B cell (primary cell): ENCODE data around the gene RPA1. TPM values are rescaled to one million over a fixed set of nuclear protein-coding genes. Genes with fewer than 3 reads are reported as not detected.

Experiments used
- ATAC-seq: fragments of 200-7000 bp; cut with Tn5 transposase; one replicate; pipeline ENCODE4 v1.10.0; 2021; ENCODE audit warnings: low read depth, mild to moderate bottlenecking, moderate number of reproducible peaks, moderate library complexity
- CTCF ChIA-PET: fragments of 350-600 bp; sonication (Branson Sonifier 250); formaldehyde crosslinking; loops from one replicate; lab custom pipeline; 2021; ENCODE audit warnings: antibody characterized with exemption, inconsistent platforms; lab: Charles Lee
- POLR2A ChIA-PET: fragments of 350-600 bp; sonication (Branson Sonifier 250); formaldehyde crosslinking; loops from one replicate; lab custom pipeline; 2021; ENCODE audit warnings: antibody characterized with exemption; lab: Charles Lee
- DNase-seq: peaks from one replicate; pipeline ENCODE4 v3.0.0; 2013
- H2AFZ ChIP-seq: 2 replicates; pipeline ENCODE4 v1.6.1; 2012; ENCODE audit warnings: mild to moderate bottlenecking, low read depth, low read length; ENCODE audit not compliant: insufficient read depth, poor library complexity, severe bottlenecking
- H3K27ac ChIP-seq, 2 donors: 1 replicate in 1 of 2; 2 replicates in 1 of 2; pipeline ENCODE4 v1.5.1; 2012 to 2013; ENCODE audit warnings: low read length in 2 of 2, mild to moderate bottlenecking in 2 of 2, moderate library complexity in 1 of 2
- H3K27me3 ChIP-seq, 4 experiments: fragments of 200-600 bp in 1 of 4; sonication (generic) in 1 of 4; replicated peaks in 1 of 4; 1 replicate in 2 of 4; 2 replicates in 2 of 4; pipeline versions ENCODE4 v1.6.1 to v1.7.0; 2013 to 2016; ENCODE audit warnings: low read length in 3 of 4, mild to moderate bottlenecking in 2 of 4, mixed read lengths in 1 of 4, moderate library complexity in 1 of 4; ENCODE audit not compliant: insufficient read depth in 4 of 4, control insufficient read depth in 3 of 4; ENCODE audit errors: control extremely low read depth in 1 of 4
- H3K36me3 ChIP-seq, 2 experiments: replicated peaks in 1 of 2; 1 replicate in 1 of 2; 2 replicates in 1 of 2; pipeline versions ENCODE4 v1.6.1 to v1.7.1; 2013; ENCODE audit warnings: low read length in 1 of 2; ENCODE audit not compliant: insufficient read depth in 2 of 2, control insufficient read depth in 1 of 2; ENCODE audit errors: control extremely low read depth in 1 of 2, extremely low read depth in 1 of 2
- H3K4me1 ChIP-seq, 2 donors: fragments of 200-600 bp in 1 of 2; sonication (generic) in 1 of 2; 1 replicate in 1 of 2; 2 replicates in 1 of 2; pipeline versions ENCODE4 v1.5.1 to v1.6.1; 2013 to 2017; ENCODE audit warnings: low read length in 2 of 2; ENCODE audit not compliant: control insufficient read depth in 2 of 2, insufficient read depth in 2 of 2
- H3K4me2 ChIP-seq: replicated peaks from 2 replicates; pipeline ENCODE3; 2012; ENCODE audit warnings: mild to moderate bottlenecking, low read depth, low read length; ENCODE audit not compliant: poor library complexity, severe bottlenecking
- H3K4me3 ChIP-seq, 5 experiments: fragments of 200-600 bp in 1 of 5; sonication (generic) in 1 of 5; 1 replicate in 3 of 5; 2 replicates in 2 of 5; pipeline versions ENCODE4 v1.5.1 to v1.7.0; 2011 to 2016; ENCODE audit warnings: low read length in 4 of 5, mild to moderate bottlenecking in 4 of 5, low read depth in 2 of 5, control low read depth in 1 of 5, moderate library complexity in 1 of 5; ENCODE audit not compliant: insufficient read depth in 1 of 5; ENCODE audit errors: control extremely low read depth in 1 of 5, extremely low read depth in 1 of 5
- H3K79me2 ChIP-seq: fragments of 200-600 bp; sonication (generic); one replicate; pipeline ENCODE4 v1.6.0; 2016; ENCODE audit warnings: low read length; ENCODE audit not compliant: control insufficient read depth, insufficient read depth
- H3K9ac ChIP-seq: fragments of 200-600 bp; sonication (generic); 2 replicates; pipeline ENCODE4 v1.6.1; 2017; ENCODE audit warnings: mild to moderate bottlenecking, low read length, moderate library complexity
- H3K9me3 ChIP-seq, 3 donors: one replicate each; pipeline versions ENCODE4 v1.6.1 to v1.7.1; 2013; ENCODE audit warnings: low read length in 2 of 3; ENCODE audit not compliant: control insufficient read depth in 2 of 3, insufficient read depth in 1 of 3; ENCODE audit errors: control extremely low read depth in 1 of 3
- H4K20me1 ChIP-seq: 2 replicates; pipeline ENCODE4 v1.6.0; 2012; ENCODE audit warnings: mild to moderate bottlenecking, low read length; ENCODE audit not compliant: insufficient read depth, control insufficient read depth, poor library complexity, severe bottlenecking
- H3K27ac Mint-ChIP-seq: one replicate; pipeline ENCODE4 v1.8.0; 2021; ENCODE audit warnings: mixed read lengths
- H3K27me3 Mint-ChIP-seq: one replicate; pipeline ENCODE4 v1.8.0; 2021; ENCODE audit warnings: mixed read lengths
- H3K4me1 Mint-ChIP-seq: one replicate; pipeline ENCODE4 v1.8.0; 2021; ENCODE audit warnings: mixed read lengths
- H3K4me3 Mint-ChIP-seq: one replicate; pipeline ENCODE4 v1.8.0; 2021; ENCODE audit warnings: mixed read lengths
- H3K9me3 Mint-ChIP-seq: one replicate; pipeline ENCODE4 v1.8.0; 2022; ENCODE audit warnings: mixed read lengths; ENCODE audit not compliant: insufficient read depth
- CTCF ChIP-seq: fragments of 200-600 bp; IDR thresholded peaks from one replicate; pipeline ENCODE4 v1.8.0; 2022; ENCODE audit warnings: antibody characterized with exemption, mild to moderate bottlenecking
- EZH2 ChIP-seq: IDR thresholded peaks from 2 replicates; pipeline ENCODE4 v1.6.1; 2012; ENCODE audit warnings: borderline replicate concordance, low read depth, mild to moderate bottlenecking, moderate library complexity, low read length; ENCODE audit not compliant: insufficient read depth, poor library complexity, severe bottlenecking
- WGBS: methylation state at CpG from one replicate; pipeline ENCODE4 v1.1.5; 2013; ENCODE audit warnings: missing lambda C conversion rate; ENCODE audit not compliant: insufficient coverage; 5-methylcytosine and 5-hydroxymethylcytosine counted together
- intact Hi-C: fragments of 100-400 bp; cut with micrococcal nuclease; formaldehyde crosslinking; loops from one replicate; pipeline ENCODE4 v1.10.0; 2022
- polyA plus RNA-seq: library from polyadenylated mRNA; depleted of rRNA; stranded (reverse); fragments of >200 nt; gene quantifications from 2 replicates; pipeline ENCODE4 v1.2.3, GENCODE V29; 2012
- total RNA-seq, 2 donors: library from RNA; stranded (reverse); fragments of 120-200 nt in 1 of 2; gene quantifications; 1 replicate in 1 of 2; 2 replicates in 1 of 2; pipeline versions ENCODE4 v1.2.3 to v1.2.4, GENCODE V29; 2013 to 2022

RPA1 gene
- total and polyA plus RNA-seq, 2 donors (not counting 1 experiment from before 2014, with no cell fraction given) = 27.0 to 94.5 TPM

- H3K4me1 ChIP-seq = no peaks in the 10 kb centered on the region
- Mint-ChIP-seq H3K4me1 (no peaks in the 10 kb centered on the region), H3K27ac (no peak overlapping the region), H3K27me3 (no peaks in the 10 kb centered on the region), H3K4me3 (no peak overlapping the region), H3K9me3 (no peaks in the 10 kb centered on the region)
- no peaks in the 10 kb centered on the region for H3K27me3 ChIP-seq
- no peaks in the 10 kb centered on the region for H4K20me1 ChIP-seq
- intact Hi-C loops = no loop called here
- H3K4me3 ChIP-seq = no peak overlapping the region
- H3K4me2 ChIP-seq = no peak overlapping the region
- H3K79me2 ChIP-seq = peaks cover 11% of the 10 kb centered on the region
- ChIA-PET POLR2A (no interaction called here), CTCF (interaction anchor here (0.7 to 1.6 kb wide), 5 partner anchors 84 to 476 kb away, joined by 3 to 5 read pairs (median 4); no protein-coding TSS in a partner anchor)
- no peak overlapping the region for H3K9ac ChIP-seq
- ATAC-seq = no peak
- no peaks in the 10 kb centered on the region for H3K9me3 ChIP-seq
- TF ChIP-seq EZH2 (no peak), CTCF (no peak)
- no peak for DNase-seq
- H3K36me3 ChIP-seq = peaks cover 0 to 10% of the 10 kb centered on the region in 2 experiments
- no peak overlapping the region for H2AFZ ChIP-seq
- WGBS = 93% methylated on average over 7 of the region's 8 CpGs
- H3K27ac ChIP-seq = no peak overlapping the region
Measured at GRCh38 chr17:1868090-1868489, 38.3 kb downstream of the RPA1 start.

DNA sequence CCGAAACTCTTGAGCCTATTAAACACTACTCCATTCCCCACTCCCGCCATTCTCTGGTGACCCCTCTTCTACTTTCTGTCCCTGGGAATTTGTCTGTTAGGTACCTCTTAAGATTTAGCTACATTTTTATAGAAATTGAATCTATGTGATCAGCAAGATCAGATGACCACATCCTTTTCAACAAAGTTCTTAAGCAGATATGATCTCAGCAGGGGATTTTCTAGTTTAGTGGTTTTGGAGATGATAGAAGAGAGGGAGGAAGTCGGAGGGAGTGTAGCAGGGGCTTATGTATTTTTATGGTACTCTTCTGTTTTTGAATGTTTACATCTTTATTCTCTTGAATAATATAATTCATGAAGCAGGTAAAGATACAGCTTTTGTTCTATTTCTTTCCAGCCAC lies 40.8 kb downstream of the RPA1 start:
- H3K4me1 ChIP-seq = no peaks in the 10 kb centered on the region
- no peaks in the 10 kb centered on the region for H3K4me1 Mint-ChIP-seq
- ATAC-seq (no peak), DNase-seq (no peak)
- H3K27me3 Mint-ChIP-seq = no peaks in the 10 kb centered on the region
- H3K27me3 ChIP-seq = no peaks in the 10 kb centered on the region
- TF ChIP-seq CTCF = no peak
- no peak for TF ChIP-seq EZH2
- peaks cover 11% of the 10 kb centered on the region for H3K79me2 ChIP-seq
- intact Hi-C loops = no loop called here
- no peaks in the 10 kb centered on the region for H3K9me3 Mint-ChIP-seq
- H4K20me1 ChIP-seq = no peaks in the 10 kb centered on the region
- H3K4me3 ChIP-seq = no peak overlapping the region
- H3K27ac ChIP-seq = no peak overlapping the region
- no peak overlapping the region for H3K27ac Mint-ChIP-seq
- no peak overlapping the region for H3K9ac ChIP-seq
- ChIA-PET CTCF (interaction anchor here (1.0 to 1.5 kb wide), 2 partner anchors 149 to 201 kb away, joined by 3 to 4 read pairs; no protein-coding TSS in a partner anchor), POLR2A (no interaction called here)
- H2AFZ ChIP-seq = no peak overlapping the region
- H3K4me2 ChIP-seq = no peak overlapping the region
- H3K4me3 Mint-ChIP-seq = no peak overlapping the region
- no peaks in the 10 kb centered on the region for H3K9me3 ChIP-seq
- H3K36me3 ChIP-seq = peaks cover 0 to 28% of the 10 kb centered on the region in 2 experiments
- WGBS = 20% methylated on average over 1 of the region's 3 CpGs
